SJSA1 (cell line): Measurements from ENCODE around the gene TWNK. TPM values are rescaled to one million over a fixed set of nuclear protein-coding genes. Genes with fewer than 3 reads are reported as not detected.

Source experiments
- DNase-seq, 2 experiments: peaks; one replicate each; pipeline ENCODE4 v3.0.0-alpha.2; 2015 to 2020; ENCODE audit warnings: low spot score in 2 of 2, low read depth in 1 of 2
- H3K27ac ChIP-seq: fragments of 250-450 bp; sonication (Bioruptor Pico); 2 replicates; pipeline ENCODE4 v1.5.1; 2020; ENCODE audit warnings: mild to moderate bottlenecking, moderate library complexity
- H3K27me3 ChIP-seq: fragments of 250-450 bp; sonication (Bioruptor Pico); replicated peaks from 2 replicates; pipeline ENCODE4 v1.5.1; 2020; ENCODE audit warnings: mild to moderate bottlenecking, moderate library complexity
- H3K36me3 ChIP-seq: fragments of 250-450 bp; sonication (Bioruptor Pico); 2 replicates; pipeline ENCODE4 v1.5.1; 2020; ENCODE audit warnings: mild to moderate bottlenecking
- H3K4me1 ChIP-seq: fragments of 250-450 bp; sonication (Bioruptor Pico); replicated peaks from 2 replicates; pipeline ENCODE4 v1.6.1; 2021; ENCODE audit warnings: mild to moderate bottlenecking
- H3K4me3 ChIP-seq: fragments of 250-450 bp; sonication (Bioruptor Pico); 2 replicates; pipeline ENCODE4 v1.5.1; 2020; ENCODE audit warnings: mild to moderate bottlenecking
- H3K9me3 ChIP-seq: fragments of 250-450 bp; sonication (Bioruptor Pico); replicated peaks from 2 replicates; pipeline ENCODE4 v1.5.1; 2020; ENCODE audit warnings: mild to moderate bottlenecking
- total RNA-seq: library from RNA; depleted of rRNA; stranded (reverse); fragments of >200 nt; shearing (Covaris generic); gene quantifications from 2 replicates; pipeline ENCODE4 v1.2.3, GENCODE V29; 2014

TWNK gene
- total RNA-seq, 1 experiment from 2014 or later, result 4.3 TPM

GRCh38 chr10:101015582-101015973, 28.2 kb downstream of the TWNK start:
- no peaks in the 10 kb centered on the region for H3K27me3 ChIP-seq
- H3K36me3 ChIP-seq, result no peaks in the 10 kb centered on the region
- no peaks in the 10 kb centered on the region for H3K9me3 ChIP-seq
- H3K4me1 ChIP-seq, result peaks cover 55% of the 10 kb centered on the region
- no peak overlapping the region for H3K4me3 ChIP-seq
- no peak for DNase-seq
- no peak overlapping the region for H3K27ac ChIP-seq

DNA sequence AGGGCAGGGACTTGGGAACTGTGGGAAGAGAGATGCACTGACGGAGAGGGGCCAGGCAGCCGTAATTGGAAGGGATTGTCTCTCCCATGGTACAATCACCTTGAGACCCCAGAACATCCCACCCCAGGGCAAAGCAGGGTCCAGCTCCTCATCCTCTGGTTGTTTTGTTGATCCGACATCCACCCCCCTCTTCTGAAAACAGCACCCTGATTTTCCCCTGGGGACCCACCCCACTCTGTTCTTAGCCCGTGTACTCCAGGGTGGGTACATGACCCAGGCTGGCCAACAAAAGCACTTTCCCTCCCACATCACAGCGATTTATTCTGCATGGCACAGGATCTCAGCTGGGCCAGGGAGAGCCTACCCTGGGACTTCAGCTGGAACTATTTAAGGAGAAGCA, 29.5 kb downstream of the TWNK start:
- Histone ChIP-seq H3K27ac (no peak overlapping the region), H3K27me3 (no peaks in the 10 kb centered on the region), H3K36me3 (no peaks in the 10 kb centered on the region), H3K4me1 (peaks cover 42% of the 10 kb centered on the region), H3K4me3 (no peak overlapping the region), H3K9me3 (no peaks in the 10 kb centered on the region)
- no peak for DNase-seq

DNA sequence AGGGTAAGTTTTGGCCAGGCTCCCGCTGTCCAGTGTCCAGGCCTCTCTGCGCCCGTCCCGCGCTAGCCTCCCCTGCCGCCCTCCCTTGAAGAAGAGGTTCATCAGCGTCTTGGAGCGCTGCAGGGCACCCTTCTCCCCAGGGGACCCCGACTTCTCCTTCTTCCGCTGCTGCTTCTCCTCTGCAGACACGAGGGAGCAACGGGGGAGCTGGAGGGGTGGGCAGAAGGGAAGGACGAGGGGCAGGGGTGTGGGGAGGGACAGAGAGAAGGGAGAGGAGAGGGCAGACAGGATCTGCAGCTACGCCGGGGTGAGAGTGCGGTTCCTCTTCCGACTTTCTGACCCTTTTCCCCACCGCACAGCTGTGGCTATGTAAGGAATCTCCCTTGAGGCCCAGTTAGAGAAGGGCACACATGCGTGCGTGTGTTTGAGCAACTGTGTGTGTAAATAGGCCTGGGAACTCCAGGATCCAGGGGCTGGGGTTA, 30.8 kb downstream of the TWNK start:
- no peak overlapping the region for H3K4me3 ChIP-seq
- H3K36me3 ChIP-seq, result no peaks in the 10 kb centered on the region
- no peaks in the 10 kb centered on the region for H3K27me3 ChIP-seq
- no peaks in the 10 kb centered on the region for H3K9me3 ChIP-seq
- H3K27ac ChIP-seq, result no peak overlapping the region
- peaks cover 29% of the 10 kb centered on the region for H3K4me1 ChIP-seq
- no peak for DNase-seq

GRCh38 chr10:101018600-101019439, 31.5 kb downstream of the TWNK start:
- Histone ChIP-seq H3K9me3 (no peaks in the 10 kb centered on the region), H3K36me3 (no peaks in the 10 kb centered on the region), H3K4me1 (peaks cover 22% of the 10 kb centered on the region), H3K27ac (no peak overlapping the region), H3K27me3 (no peaks in the 10 kb centered on the region), H3K4me3 (no peak overlapping the region)
- DNase-seq, result peak; percentile 73 to 90

DNA sequence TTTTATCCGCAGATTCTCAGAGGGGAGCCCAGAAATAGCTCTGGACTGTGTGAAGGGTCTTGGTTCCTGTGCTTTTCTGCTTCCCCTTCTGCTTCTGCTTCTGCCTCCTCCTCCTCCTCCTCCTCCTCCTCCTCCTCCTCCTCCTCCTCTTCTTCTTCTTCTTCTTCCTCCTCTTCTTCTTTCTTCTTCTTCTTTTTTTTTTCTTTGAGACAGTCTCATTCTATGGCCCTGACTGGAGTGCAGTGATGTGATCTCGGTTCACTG, 32.0 kb downstream of the TWNK start:
- Histone ChIP-seq H3K9me3 (no peaks in the 10 kb centered on the region), H3K4me1 (peaks cover 17% of the 10 kb centered on the region), H3K27me3 (no peaks in the 10 kb centered on the region), H3K27ac (no peak overlapping the region), H3K4me3 (no peak overlapping the region), H3K36me3 (no peaks in the 10 kb centered on the region)
- no peak for DNase-seq

- H3K27ac ChIP-seq, result no peak overlapping the region
- no peaks in the 10 kb centered on the region for H3K36me3 ChIP-seq
- DNase-seq, result no peak
- no peaks in the 10 kb centered on the region for H3K9me3 ChIP-seq
- H3K27me3 ChIP-seq, result no peaks in the 10 kb centered on the region
- H3K4me1 ChIP-seq, result peaks cover 7% of the 10 kb centered on the region; the same call in 1 of the 2 replicates
- no peak overlapping the region for H3K4me3 ChIP-seq
Observed at GRCh38 chr10:101020427-101021075, 33.2 kb downstream of the TWNK start.

DNA sequence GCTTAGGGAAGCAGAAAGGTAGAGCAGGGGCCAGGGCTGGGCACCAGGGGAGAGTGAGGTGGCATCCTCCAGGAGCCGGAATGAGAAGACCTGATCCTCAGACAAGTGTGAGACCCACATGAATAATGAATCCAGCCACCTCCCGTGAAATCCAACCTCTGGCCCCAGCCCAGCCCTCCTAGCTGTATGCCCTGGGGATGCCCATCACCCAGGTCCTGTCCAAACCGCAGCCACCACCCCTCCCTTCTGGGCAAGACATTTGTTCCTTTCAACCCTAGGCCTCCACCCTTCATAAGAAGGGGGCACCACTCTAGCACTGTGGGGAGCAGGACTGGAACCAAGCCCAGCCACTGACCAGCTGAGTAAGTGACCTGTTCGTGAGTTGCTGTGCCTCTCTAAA, 33.9 kb downstream of the TWNK start:
- Histone ChIP-seq H3K4me3 (no peak overlapping the region), H3K27ac (no peak overlapping the region), H3K4me1 (peaks cover 7% of the 10 kb centered on the region; the same call in 1 of the 2 replicates), H3K36me3 (no peaks in the 10 kb centered on the region), H3K27me3 (no peaks in the 10 kb centered on the region), H3K9me3 (no peaks in the 10 kb centered on the region)
- DNase-seq, result no peak

GRCh38 chr10:101021692-101022251, 34.4 kb downstream of the TWNK start:
- peaks cover 7% of the 10 kb centered on the region; the same call in 1 of the 2 replicates for H3K4me1 ChIP-seq
- DNase-seq, result no peak
- H3K9me3 ChIP-seq, result no peaks in the 10 kb centered on the region
- H3K27ac ChIP-seq, result no peak overlapping the region
- no peaks in the 10 kb centered on the region for H3K36me3 ChIP-seq
- H3K27me3 ChIP-seq, result no peaks in the 10 kb centered on the region
- H3K4me3 ChIP-seq, result no peak overlapping the region

- H3K36me3 ChIP-seq, result no peaks in the 10 kb centered on the region
- no peak overlapping the region for H3K27ac ChIP-seq
- H3K27me3 ChIP-seq, result no peaks in the 10 kb centered on the region
- no peak for DNase-seq
- no peaks in the 10 kb centered on the region for H3K9me3 ChIP-seq
- H3K4me3 ChIP-seq, result no peak overlapping the region
- H3K4me1 ChIP-seq, result peaks cover 7% of the 10 kb centered on the region; the same call in 1 of the 2 replicates
Observed at GRCh38 chr10:101022967-101023705, 35.8 kb downstream of the TWNK start.

DNA sequence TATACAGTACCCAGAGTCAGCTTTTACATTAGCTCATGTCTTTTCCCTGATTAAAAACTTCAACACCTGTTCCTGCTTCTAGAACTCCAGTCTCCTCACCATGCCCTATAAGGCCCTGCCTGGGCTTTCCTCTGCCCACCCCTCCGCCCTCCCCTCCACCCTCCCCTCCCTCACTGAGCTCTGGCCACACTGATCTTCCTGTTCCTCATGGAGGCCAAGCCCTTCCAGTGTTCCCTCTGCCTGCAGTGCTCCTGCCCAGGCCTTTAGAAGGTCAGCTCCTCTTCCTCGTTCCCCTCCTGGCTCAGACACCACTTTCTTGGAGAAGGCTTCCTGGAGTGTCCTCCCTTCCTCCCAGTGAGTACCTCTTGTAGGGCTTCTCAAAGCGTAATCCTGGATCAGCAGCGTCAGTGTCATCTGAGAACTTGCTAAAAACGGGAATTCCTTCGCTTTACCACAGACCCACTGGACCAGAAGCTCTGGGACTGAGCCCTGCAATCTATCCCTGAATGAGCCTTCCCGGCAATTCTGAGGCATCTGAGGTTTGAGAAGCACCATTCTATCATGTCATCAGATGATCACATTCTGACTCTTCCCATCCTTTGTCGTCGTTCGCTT, 39.9 kb downstream of the TWNK start:
- Histone ChIP-seq H3K4me3 (no peak overlapping the region), H3K27me3 (no peaks in the 10 kb centered on the region), H3K36me3 (no peaks in the 10 kb centered on the region), H3K9me3 (no peaks in the 10 kb centered on the region), H3K27ac (no peak overlapping the region), H3K4me1 (peaks cover 19% of the 10 kb centered on the region)
- no peak for DNase-seq

- DNase-seq, result no peak
Observed at GRCh38 chr10:101028446-101029337, 41.3 kb downstream of the TWNK start.

DNA sequence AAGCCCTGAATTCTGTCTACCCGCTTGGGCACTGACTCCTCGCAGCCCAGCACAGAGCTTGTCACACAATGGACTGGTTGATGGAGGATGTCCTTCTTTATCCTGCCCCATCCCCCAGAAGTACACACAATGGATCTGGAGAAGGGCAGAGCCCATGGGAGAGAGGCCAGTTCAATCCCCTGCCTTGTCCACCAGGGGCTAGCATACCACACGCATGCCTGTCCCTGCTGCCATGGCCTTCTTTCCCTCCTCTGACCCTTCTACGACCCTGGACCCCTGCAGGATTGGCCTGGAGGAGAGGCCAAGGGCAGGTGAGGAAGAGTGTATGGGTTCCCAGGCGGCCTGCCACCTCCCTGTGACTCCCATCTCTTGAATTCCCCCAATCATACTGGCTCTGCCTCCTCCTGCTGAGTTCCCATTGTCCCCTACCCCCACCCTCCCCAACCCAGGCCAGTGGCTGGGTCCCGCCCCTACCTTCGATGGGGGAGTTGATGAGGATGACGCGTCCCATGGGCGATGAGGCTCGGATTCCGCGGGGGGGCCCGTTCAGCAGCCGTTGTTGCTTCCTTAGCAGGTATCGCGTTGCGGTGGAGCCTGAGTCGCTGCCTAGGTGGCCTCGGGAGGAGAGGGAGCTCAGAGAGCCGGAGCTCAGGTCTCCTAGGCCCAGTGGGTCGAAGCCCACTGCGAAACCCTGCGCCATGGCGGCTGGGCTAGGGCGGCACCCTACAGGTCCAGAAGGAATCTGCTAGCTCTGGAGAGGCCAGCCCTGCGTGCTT, 42.4 kb downstream of the TWNK start:
- DNase-seq, result no peak
- H3K4me3 ChIP-seq, result no peak overlapping the region
- no peaks in the 10 kb centered on the region for H3K27me3 ChIP-seq
- peaks cover 1% of the 10 kb centered on the region for H3K36me3 ChIP-seq
- H3K4me1 ChIP-seq, result peaks cover 34% of the 10 kb centered on the region
- no peaks in the 10 kb centered on the region for H3K9me3 ChIP-seq
- no peak overlapping the region for H3K27ac ChIP-seq

More at GRCh38 chr10:101028446-101029337, 41.3 kb downstream of the TWNK start:
- Histone ChIP-seq H3K36me3 (no peaks in the 10 kb centered on the region), H3K4me1 (peaks cover 34% of the 10 kb centered on the region), H3K27ac (no peak overlapping the region), H3K9me3 (no peaks in the 10 kb centered on the region), H3K4me3 (no peak overlapping the region), H3K27me3 (no peaks in the 10 kb centered on the region)
